ENCODE results near the gene LYZ.

The LYZ gene

GRCh38 chr12:69388371-69388770, 40.2 kb downstream of the LYZ start:
- peak; percentile 79 for DNase-seq (ENCODE audit: low read depth)

GRCh38 chr12:69389831-69390230, 41.6 kb downstream of the LYZ start:
- DNase-seq (ENCODE audit: low read depth) = peak; percentile 92

- peak; percentile 57 for DNase-seq (ENCODE audit: low read depth)
These were observed 44.2 kb downstream of the LYZ start for GRCh38 chr12:69392179-69392928.

- peak; percentile 44 for DNase-seq (ENCODE audit: low read depth)
These were observed 47.9 kb downstream of the LYZ start for GRCh38 chr12:69396041-69396440.

- DNase-seq (ENCODE audit: low read depth) = no peak
These were observed 48.8 kb downstream of the LYZ start for GRCh38 chr12:69396963-69397362.

- DNase-seq (ENCODE audit: low read depth) = peak; percentile 62
These were observed 49.8 kb downstream of the LYZ start for GRCh38 chr12:69397978-69398377.

GRCh38 chr12:69401940-69402339, 53.8 kb downstream of the LYZ start:
- no peak for DNase-seq (ENCODE audit: low read depth)

Data from EH (cell line).